Dedifferentiated amniotic fluid mesenchymal stem cell (primary cell): Measurements from ENCODE around the gene DDX60.
A peak's percentile ranks its signal among the peaks of the same experiment; 100 is the strongest.
"Not testable (repeated sequence)": the region's sequence is repeated elsewhere in the genome, so short reads cannot be mapped to it uniquely, and the experiment has no call there.

Experiments
- DNase-seq: peaks from one replicate; pipeline ENCODE4 v3.0.0-alpha.2; 2016; ENCODE audit errors: extremely low spot score

The DDX60 gene

DNA sequence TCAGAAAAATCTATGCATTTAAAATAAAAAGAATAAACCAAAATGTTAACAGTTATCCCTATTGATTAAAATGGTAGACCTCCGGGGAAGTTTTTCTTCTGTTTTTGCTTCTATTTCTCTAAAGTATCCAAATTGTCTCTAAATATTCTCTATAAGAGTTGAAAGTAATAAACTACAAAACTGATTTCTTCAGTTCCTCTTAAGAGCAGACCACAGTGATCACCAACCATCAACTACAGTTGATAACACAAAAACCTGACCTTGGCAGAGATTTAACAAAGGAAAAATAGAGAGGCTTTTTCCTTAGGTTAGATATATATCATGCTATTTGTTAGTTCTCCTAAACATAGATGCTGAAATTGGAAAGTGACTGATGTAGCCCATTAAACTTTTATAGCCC lies 27.3 kb downstream of the DDX60 start:
- DNase-seq, result no peak

DNA sequence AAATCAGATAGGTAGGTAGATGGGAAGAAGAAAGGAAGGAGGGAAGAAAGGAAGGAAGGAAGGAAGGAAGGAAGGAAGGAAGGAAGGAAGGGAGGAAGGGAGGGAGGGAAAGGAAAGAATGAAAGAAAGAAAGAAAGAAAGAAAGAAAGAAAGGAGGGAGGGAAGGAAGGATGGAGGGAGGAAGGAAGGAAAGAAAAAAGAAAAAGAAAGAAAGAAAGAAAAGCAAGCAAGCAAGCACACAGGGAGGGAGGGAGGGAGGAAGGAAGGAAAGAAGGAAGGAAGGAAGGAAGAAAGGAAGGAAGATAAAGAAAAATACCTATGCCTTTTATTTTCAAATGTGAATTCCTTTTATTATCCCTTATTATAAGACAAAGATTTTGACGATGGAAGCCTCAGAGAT lies 32.7 kb downstream of the DDX60 start:
- DNase-seq, result not testable (repeated sequence)

DNA sequence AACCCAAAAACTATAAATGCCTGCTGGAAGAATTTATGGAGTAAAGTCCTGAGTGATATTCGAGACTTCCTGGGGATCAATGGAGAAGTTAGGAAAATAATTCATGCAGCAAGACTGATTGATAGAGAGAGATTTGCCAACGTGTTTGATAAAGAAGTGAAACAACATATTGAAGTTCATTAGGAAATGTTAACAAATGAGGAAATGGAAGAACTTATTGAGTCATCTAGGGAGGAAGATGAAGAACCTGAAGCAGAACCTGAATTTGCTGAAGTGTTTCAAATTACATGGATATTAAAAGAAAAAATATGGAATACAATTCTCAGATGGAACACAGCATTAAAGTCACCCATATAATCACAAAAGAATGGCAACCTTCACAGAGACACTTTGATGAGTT lies 39.0 kb downstream of the DDX60 start:
- DNase-seq, result no peak

DNA sequence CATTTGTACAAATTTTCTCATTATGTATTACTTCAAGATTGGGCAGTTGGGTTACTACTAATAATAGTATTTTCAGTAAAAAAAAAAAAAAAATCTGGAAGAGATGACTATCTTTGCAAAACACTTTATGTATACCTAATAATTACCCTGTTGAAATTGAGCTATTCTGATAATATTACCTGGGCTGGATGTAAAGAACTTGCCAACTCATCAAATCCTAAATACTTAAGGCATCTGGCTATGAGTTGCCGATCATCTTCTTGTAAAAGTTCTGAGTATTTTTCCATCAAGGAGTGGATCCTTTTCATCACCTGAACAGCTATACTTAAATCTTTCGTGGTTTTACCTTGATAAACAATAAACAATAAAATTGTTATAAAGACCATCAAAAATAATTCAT lies 42.7 kb downstream of the DDX60 start:
- no peak for DNase-seq

DNA sequence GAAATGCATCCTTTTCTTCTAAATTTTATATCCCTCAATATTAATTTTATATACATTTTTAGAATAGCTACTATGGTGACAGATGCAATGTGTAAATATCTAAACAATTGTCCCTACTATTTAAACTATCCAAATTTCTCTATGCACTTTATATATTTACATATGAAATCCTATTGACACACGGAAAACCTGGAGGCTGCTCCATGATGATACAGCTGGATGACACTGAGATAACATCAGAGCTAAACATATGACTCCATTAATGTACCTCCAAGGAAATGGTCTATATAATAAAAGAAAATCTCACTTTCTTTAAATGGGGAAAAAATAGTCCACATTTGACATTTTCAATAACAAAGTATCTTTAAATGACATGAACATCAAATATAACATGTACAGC lies 43.7 kb downstream of the DDX60 start:
- DNase-seq, result no peak

- no peak for DNase-seq
Measured at GRCh38 chr4:168273838-168274237, 44.7 kb downstream of the DDX60 start.

- DNase-seq, result no peak
Measured at GRCh38 chr4:168272488-168272887, 46.1 kb downstream of the DDX60 start.

DNA sequence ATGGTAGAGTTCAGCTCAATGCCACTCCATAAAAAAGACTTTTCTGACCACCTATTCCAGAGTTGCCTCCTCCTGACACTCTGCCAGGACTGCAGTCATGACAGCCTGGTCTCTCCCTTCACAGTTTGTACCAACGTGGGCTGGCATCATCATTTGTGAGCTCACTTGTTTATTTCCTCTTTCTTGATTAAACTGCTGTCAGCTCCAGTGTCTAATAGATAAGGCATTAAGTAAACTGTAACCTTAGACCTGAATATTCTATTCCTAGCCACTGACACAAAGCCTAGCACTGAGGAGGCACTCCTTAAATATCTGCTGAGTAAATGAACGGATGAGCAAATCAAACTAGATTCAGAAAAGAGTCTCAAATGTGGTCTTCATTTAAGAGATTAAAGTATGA lies 48.7 kb downstream of the DDX60 start:
- DNase-seq, result no peak

GRCh38 chr4:168265327-168265726 lies 53.2 kb downstream of the DDX60 start:
- no peak for DNase-seq

GRCh38 chr4:168264903-168265302 lies 53.6 kb downstream of the DDX60 start:
- no peak for DNase-seq

GRCh38 chr4:168263039-168263438 lies 55.5 kb downstream of the DDX60 start:
- DNase-seq, result no peak

GRCh38 chr4:168259096-168259495 lies 59.5 kb downstream of the DDX60 start:
- DNase-seq, result no peak

GRCh38 chr4:168257768-168258167 lies 60.8 kb downstream of the DDX60 start:
- no peak for DNase-seq

DNA sequence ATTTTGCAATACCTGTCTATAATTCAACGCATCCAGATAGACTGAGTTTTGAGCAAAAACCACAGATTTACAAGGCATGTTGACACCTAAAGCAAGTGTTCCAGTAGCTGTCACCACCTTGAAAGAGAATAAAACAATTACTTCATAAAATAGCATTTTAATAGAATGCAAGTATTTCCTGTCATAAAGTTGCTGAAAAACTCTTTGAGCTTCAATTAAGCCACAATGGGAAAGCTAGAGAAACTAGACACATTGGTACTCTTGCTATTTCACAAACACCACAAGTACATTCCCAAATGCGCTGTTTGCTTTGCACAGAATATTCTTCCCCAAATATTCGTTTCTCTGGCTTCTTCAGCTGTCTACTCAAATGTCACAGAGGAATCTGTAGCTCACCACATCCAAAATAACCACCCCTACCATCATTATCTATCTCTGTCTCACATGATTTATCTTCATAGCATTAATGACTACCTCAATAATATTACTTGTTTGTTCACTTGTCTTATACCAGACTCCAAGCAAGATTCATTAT lies 70.3 kb downstream of the DDX60 start:
- no peak for DNase-seq

GRCh38 chr4:168247603-168248002 lies 70.9 kb downstream of the DDX60 start:
- no peak for DNase-seq

DNA sequence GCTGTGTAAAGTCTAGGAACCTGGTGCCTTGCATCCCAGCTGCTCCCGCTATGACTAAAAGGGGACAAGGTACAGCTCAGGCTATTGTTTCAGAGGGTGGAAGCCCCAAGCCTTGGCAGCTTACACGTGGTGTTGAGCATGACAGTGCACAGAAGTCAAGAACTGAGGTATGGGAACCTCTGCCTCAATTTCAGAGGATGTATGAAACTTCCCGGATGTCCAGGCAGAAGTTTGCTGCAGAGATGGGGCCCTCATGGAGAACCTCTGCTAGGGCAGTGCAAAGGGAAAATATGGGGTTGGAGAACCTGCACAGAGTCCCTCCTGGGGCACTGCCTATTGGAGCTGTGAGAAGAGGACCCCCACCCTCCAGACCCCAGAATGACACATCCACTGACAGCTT lies 76.6 kb downstream of the DDX60 start:
- no peak for DNase-seq

DNA sequence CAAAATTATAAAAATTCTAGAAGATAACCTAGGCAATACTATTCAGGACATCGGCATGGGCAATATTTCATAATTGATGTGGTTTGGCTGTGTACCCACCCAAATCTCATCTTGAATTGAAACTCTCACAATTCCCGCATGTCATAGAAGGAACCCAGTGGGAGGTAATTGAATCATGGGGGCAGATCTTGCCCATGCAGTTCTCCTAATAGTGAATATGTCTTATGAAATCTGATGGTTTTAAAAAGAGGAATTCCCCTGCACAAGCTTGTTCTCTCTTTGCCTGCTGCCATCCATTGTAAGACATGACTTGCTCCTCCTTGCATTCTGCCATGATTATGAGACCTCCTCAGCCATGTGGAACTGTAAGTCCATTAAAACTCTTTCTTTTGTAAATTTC lies 77.7 kb downstream of the DDX60 start:
- DNase-seq, result no peak

GRCh38 chr4:168221301-168221700 lies 97.3 kb downstream of the DDX60 start:
- peak; percentile 63 for DNase-seq

DNA sequence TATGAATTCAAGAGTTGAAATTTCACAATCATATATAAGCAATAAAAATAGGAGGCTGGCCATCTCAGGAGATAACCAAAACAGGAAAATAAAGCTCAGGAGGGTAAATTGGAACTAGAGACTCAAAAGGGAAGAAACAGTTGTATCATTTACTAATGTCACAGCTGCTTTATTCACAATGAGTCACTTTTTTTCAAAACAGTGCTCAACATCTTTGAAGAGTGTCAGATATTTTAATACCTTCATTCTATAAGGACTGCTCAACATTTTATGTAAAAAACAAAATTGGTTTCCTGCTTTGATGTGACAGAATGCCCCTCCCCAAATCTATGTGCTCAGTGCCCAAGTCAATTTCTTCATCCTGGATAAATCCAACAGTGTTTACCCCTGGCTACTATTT lies 97.7 kb downstream of the DDX60 start:
- no peak for DNase-seq

- no peak for DNase-seq
Measured at GRCh38 chr4:168218645-168219044, 99.9 kb downstream of the DDX60 start.

- DNase-seq, result not testable (repeated sequence)
Measured at GRCh38 chr4:168213511-168213910, 105.0 kb downstream of the DDX60 start.

- DNase-seq, result no peak
Measured at GRCh38 chr4:168212656-168213055, 105.9 kb downstream of the DDX60 start.

GRCh38 chr4:168208957-168209614 lies 109.5 kb downstream of the DDX60 start:
- DNase-seq, result no peak
